HEK293 (cell line): ENCODE results near the gene EPHA6.

Experiments used
- CTCF ChIA-PET: fragments of 350-600 bp; formaldehyde crosslinking; extraction: SDS; loops from one replicate; lab custom pipeline; 2021; ENCODE audit warnings: antibody characterized with exemption; lab: Yijun Ruan, JAX
- POLR2A ChIA-PET: fragments of 300-600 bp; formaldehyde crosslinking; extraction: SDS; loops from one replicate; lab custom pipeline; 2020; ENCODE audit warnings: antibody characterized with exemption, inconsistent platforms; lab: Yijun Ruan, JAX
- H3K27ac ChIP-seq: fragments of 200-500 bp; sonication (Bioruptor generic); 2 replicates; pipeline ENCODE4 v1.5.1; 2014; ENCODE audit warnings: low read depth, low read length, control low read depth, inconsistent platforms; ENCODE audit errors: extremely low read depth
- H3K36me3 ChIP-seq, 2 experiments: fragments of 200-500 bp in 1 of 2; sonication (Bioruptor generic) in 1 of 2; 1 replicate in 1 of 2; 2 replicates in 1 of 2; pipeline ENCODE4 v1.5.1; 2014 to 2017; ENCODE audit warnings: inconsistent platforms in 2 of 2, low read length in 2 of 2; ENCODE audit not compliant: control insufficient read depth in 2 of 2, insufficient read depth in 1 of 2
- H3K4me1 ChIP-seq: fragments of 200-500 bp; sonication (Bioruptor generic); 2 replicates; pipeline ENCODE4 v1.5.1; 2014; ENCODE audit warnings: mild to moderate bottlenecking, low read length, inconsistent platforms; ENCODE audit not compliant: control insufficient read depth, insufficient read depth
- H3K4me3 ChIP-seq: 2 replicates; pipeline ENCODE4 v1.5.1; 2011; ENCODE audit warnings: low read depth, mild to moderate bottlenecking, control low read depth, low read length, moderate library complexity
- H3K9me3 ChIP-seq: fragments of 200-500 bp; sonication (Bioruptor generic); 2 replicates; pipeline ENCODE4 v1.5.1; 2014; ENCODE audit warnings: low read depth, low read length, inconsistent platforms; ENCODE audit not compliant: control insufficient read depth, insufficient read depth
- ELK4 ChIP-seq: IDR thresholded peaks from 2 replicates; pipeline ENCODE4 v1.6.1; 2011; ENCODE audit warnings: mild to moderate bottlenecking, low read depth, low read length, borderline replicate concordance
- GLIS1 ChIP-seq: fragments of 450-650 bp; formaldehyde crosslinking; IDR thresholded peaks from 2 replicates; pipeline ENCODE4 v1.5.1; 2016; ENCODE audit warnings: missing biosample characterization, missing genetic modification characterization
- IKZF3 ChIP-seq: fragments of 450-650 bp; IDR thresholded peaks from 2 replicates; pipeline ENCODE4 v1.5.0; 2018; ENCODE audit warnings: missing biosample characterization, mild to moderate bottlenecking, missing genetic modification characterization, moderate library complexity
- SP2 ChIP-seq: fragments of 450-650 bp; formaldehyde crosslinking; IDR thresholded peaks from 2 replicates; pipeline ENCODE4 v1.5.1; 2016; ENCODE audit warnings: missing biosample characterization, missing genetic modification characterization
- ZBTB10 ChIP-seq: fragments of 450-650 bp; formaldehyde crosslinking; IDR thresholded peaks from 2 replicates; pipeline ENCODE4 v1.5.1; 2016; ENCODE audit warnings: missing biosample characterization, missing genetic modification characterization
- ZFP3 ChIP-seq: fragments of 450-650 bp; formaldehyde crosslinking; IDR thresholded peaks from 2 replicates; pipeline ENCODE4 v1.5.1; 2016; ENCODE audit warnings: low read depth, missing biosample characterization, missing genetic modification characterization
- ZFP37 ChIP-seq: fragments of 450-650 bp; formaldehyde crosslinking; IDR thresholded peaks from 2 replicates; pipeline ENCODE4 v1.5.1; 2016; ENCODE audit warnings: missing biosample characterization, missing genetic modification characterization
- ZNF157 ChIP-seq: fragments of 450-650 bp; formaldehyde crosslinking; IDR thresholded peaks from 2 replicates; pipeline ENCODE4 v1.5.1; 2016; ENCODE audit warnings: missing biosample characterization, missing genetic modification characterization
- ZNF16 ChIP-seq: fragments of 450-650 bp; formaldehyde crosslinking; IDR thresholded peaks from 2 replicates; pipeline ENCODE4 v1.5.1; 2016; ENCODE audit warnings: low read depth, missing biosample characterization, missing genetic modification characterization
- ZNF175 ChIP-seq: fragments of 450-650 bp; formaldehyde crosslinking; IDR thresholded peaks from 2 replicates; pipeline ENCODE4 v1.5.1; 2016; ENCODE audit warnings: missing biosample characterization, missing genetic modification characterization
- ZNF23 ChIP-seq: fragments of 450-650 bp; formaldehyde crosslinking; IDR thresholded peaks from 2 replicates; pipeline ENCODE4 v1.5.1; 2016; ENCODE audit warnings: missing biosample characterization, missing genetic modification characterization, borderline replicate concordance
- ZNF266 ChIP-seq: fragments of 450-650 bp; formaldehyde crosslinking; IDR thresholded peaks from 2 replicates; pipeline ENCODE4 v1.5.1; 2016; ENCODE audit warnings: missing biosample characterization, missing genetic modification characterization, low read depth
- ZNF324 ChIP-seq: fragments of 450-650 bp; formaldehyde crosslinking; IDR thresholded peaks from 2 replicates; pipeline ENCODE4 v1.5.1; 2016; ENCODE audit warnings: missing biosample characterization, missing genetic modification characterization
- ZNF335 ChIP-seq: fragments of 450-650 bp; formaldehyde crosslinking; conservative IDR thresholded peaks from 2 replicates; pipeline ENCODE4 v1.5.1; 2016; ENCODE audit warnings: missing biosample characterization, missing genetic modification characterization
- ZNF433 ChIP-seq: fragments of 450-650 bp; formaldehyde crosslinking; IDR thresholded peaks from 2 replicates; pipeline ENCODE4 v1.5.1; 2016; ENCODE audit warnings: missing biosample characterization, missing genetic modification characterization, low read depth
- ZNF501 ChIP-seq: fragments of 450-650 bp; formaldehyde crosslinking; IDR thresholded peaks from 2 replicates; pipeline ENCODE4 v1.5.1; 2016; ENCODE audit warnings: missing biosample characterization, missing genetic modification characterization
- ZNF629 ChIP-seq: fragments of 450-650 bp; formaldehyde crosslinking; IDR thresholded peaks from 2 replicates; pipeline ENCODE4 v1.5.1; 2017; ENCODE audit warnings: missing biosample characterization, missing genetic modification characterization
- ZNF660 ChIP-seq: fragments of 450-650 bp; IDR thresholded peaks from 2 replicates; pipeline ENCODE4 v1.5.1; 2018; ENCODE audit warnings: missing biosample characterization, mild to moderate bottlenecking, missing genetic modification characterization
- ZNF692 ChIP-seq: fragments of 450-650 bp; formaldehyde crosslinking; IDR thresholded peaks from 2 replicates; pipeline ENCODE4 v1.5.1; 2016; ENCODE audit warnings: missing biosample characterization, missing genetic modification characterization
- ZSCAN16 ChIP-seq: fragments of 450-650 bp; formaldehyde crosslinking; IDR thresholded peaks from 2 replicates; pipeline ENCODE4 v1.5.1; 2016; ENCODE audit warnings: missing biosample characterization, missing genetic modification characterization
- TF ChIP-seq, protein P1 (sequence below): fragments of 450-650 bp; formaldehyde crosslinking; IDR thresholded peaks from 2 replicates; pipeline ENCODE4 v1.5.1; 2016; ENCODE audit warnings: missing biosample characterization, missing genetic modification characterization, low read depth
- TF ChIP-seq, protein P2 (sequence below): fragments of 450-650 bp; formaldehyde crosslinking; IDR thresholded peaks from 2 replicates; pipeline ENCODE4 v1.5.1; 2016; ENCODE audit warnings: missing biosample characterization, missing genetic modification characterization

The EPHA6 gene

GRCh38 chr3:97764407-97765238, 950.2 kb downstream of the EPHA6 start, which contains the start of gene ARL6 (continued):
- TF ChIP-seq ZNF16 (tag by site-specific recombination) (no peak), ZNF335 (tag by site-specific recombination) (peak; percentile 94), GLIS1 (no peak; the same call in none of the 2 replicates), ZFP37 (no peak), IKZF3 (0 out of 2 replicates have a peak, but pooled peaks have one; percentile 5), ZNF433 (tag by site-specific recombination) (no peak), ZNF501 (tag by site-specific recombination) (no peak), ZNF175 (tag by site-specific recombination) (no peak), ZNF629 (tag by site-specific recombination) (0 out of 2 replicates have a peak, but pooled peaks have one; percentile 10), ZNF23 (tag by site-specific recombination) (no peak), ZNF660 (tag by site-specific recombination) (no peak)
- TF ChIP-seq, protein P1, sequence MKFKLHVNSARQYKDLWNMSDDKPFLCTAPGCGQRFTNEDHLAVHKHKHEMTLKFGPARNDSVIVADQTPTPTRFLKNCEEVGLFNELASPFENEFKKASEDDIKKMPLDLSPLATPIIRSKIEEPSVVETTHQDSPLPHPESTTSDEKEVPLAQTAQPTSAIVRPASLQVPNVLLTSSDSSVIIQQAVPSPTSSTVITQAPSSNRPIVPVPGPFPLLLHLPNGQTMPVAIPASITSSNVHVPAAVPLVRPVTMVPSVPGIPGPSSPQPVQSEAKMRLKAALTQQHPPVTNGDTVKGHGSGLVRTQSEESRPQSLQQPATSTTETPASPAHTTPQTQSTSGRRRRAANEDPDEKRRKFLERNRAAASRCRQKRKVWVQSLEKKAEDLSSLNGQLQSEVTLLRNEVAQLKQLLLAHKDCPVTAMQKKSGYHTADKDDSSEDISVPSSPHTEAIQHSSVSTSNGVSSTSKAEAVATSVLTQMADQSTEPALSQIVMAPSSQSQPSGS = no peak

- ChIA-PET CTCF (interaction anchor here (0.7 to 0.9 kb wide), 2 partner anchors 149 to 256 kb away, joined by 3 read pairs; no protein-coding TSS in a partner anchor), POLR2A (interaction anchor here (1.4 kb wide), 1 partner anchor 9 kb away, joined by 3 read pairs; no protein-coding TSS in a partner anchor)
- peak overlapping the region; percentile 82 for H3K4me3 ChIP-seq
- H3K36me3 ChIP-seq = peaks cover 0 to 10% of the 10 kb centered on the region in 2 experiments; a peak in 1 of 3 replicates
- H3K9me3 ChIP-seq = no peaks in the 10 kb centered on the region
- no peak overlapping the region for H3K27ac ChIP-seq
- H3K4me1 ChIP-seq = peaks cover 7% of the 10 kb centered on the region
- TF ChIP-seq ZNF692 (tag by site-specific recombination) (no peak), ZNF266 (no peak), ZNF16 (tag by site-specific recombination) (no peak), ZFP3 (tag by site-specific recombination) (no peak), ZNF157 (tag by site-specific recombination) (no peak), ZNF324 (no peak), ZSCAN16 (tag by site-specific recombination) (no peak), ZBTB10 (no peak), ELK4 (no peak), SP2 (tag by site-specific recombination) (no peak)
- TF ChIP-seq, protein P2, sequence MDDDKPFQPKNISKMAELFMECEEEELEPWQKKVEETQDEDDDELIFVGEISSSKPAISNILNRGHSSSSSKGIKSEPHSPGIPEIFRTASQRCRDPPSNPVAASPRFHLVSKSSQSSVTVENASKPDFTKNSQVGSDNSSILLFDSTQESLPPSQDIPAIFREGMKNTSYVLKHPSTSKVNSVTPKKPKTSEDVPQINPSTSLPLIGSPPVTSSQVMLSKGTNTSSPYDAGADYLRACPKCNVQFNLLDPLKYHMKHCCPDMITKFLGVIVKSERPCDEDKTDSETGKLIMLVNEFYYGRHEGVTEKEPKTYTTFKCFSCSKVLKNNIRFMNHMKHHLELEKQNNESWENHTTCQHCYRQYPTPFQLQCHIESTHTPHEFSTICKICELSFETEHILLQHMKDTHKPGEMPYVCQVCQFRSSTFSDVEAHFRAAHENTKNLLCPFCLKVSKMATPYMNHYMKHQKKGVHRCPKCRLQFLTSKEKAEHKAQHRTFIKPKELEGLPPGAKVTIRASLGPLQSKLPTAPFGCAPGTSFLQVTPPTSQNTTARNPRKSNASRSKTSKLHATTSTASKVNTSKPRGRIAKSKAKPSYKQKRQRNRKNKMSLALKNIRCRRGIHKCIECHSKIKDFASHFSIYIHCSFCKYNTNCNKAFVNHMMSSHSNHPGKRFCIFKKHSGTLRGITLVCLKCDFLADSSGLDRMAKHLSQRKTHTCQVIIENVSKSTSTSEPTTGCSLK = no peak
These were observed 950.9 kb downstream of the EPHA6 start for GRCh38 chr3:97765336-97765735.
